Fibroblast of lung (primary cell): ENCODE results near the gene KLHL3.

ENCODE experiments used
- EZH2 ChIP-seq: IDR thresholded peaks from 2 replicates; pipeline ENCODE4 v1.5.1; 2012; ENCODE audit warnings: low read length, control low read depth, mild to moderate bottlenecking; ENCODE audit errors: missing control alignments
- TF ChIP-seq, protein P1 (sequence below), 2 donors: IDR thresholded peaks in 1 of 2; conservative IDR thresholded peaks in 1 of 2; 1 replicate in 1 of 2; 2 replicates in 1 of 2; pipeline ENCODE4 v1.5.1; 2011 to 2012; ENCODE audit warnings: low read length in 2 of 2, control low read depth in 1 of 2, inconsistent platforms in 1 of 2, low read depth in 1 of 2, mild to moderate bottlenecking in 1 of 2

DNA sequence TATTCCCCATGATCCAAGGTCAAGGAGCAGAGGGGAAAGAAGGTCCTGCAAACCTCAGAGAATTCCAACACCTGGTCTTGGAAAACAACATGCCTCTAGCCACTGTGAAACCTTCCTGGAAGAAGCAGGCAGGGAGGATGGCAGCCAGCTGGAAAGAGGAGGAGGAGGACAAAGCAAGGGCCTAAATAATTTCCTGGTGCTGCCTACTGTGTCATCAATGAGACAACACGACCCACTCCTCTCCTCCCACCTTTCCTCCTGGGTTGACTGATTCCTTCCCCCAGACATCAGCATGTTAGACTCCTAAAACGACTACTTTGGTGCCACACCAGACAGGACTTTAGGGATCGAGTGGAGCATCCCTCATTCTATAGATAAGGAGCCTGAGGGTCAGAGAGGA lies 78.8 kb downstream of the KLHL3 start:
- TF ChIP-seq EZH2 = no peak
- TF ChIP-seq, protein P1, sequence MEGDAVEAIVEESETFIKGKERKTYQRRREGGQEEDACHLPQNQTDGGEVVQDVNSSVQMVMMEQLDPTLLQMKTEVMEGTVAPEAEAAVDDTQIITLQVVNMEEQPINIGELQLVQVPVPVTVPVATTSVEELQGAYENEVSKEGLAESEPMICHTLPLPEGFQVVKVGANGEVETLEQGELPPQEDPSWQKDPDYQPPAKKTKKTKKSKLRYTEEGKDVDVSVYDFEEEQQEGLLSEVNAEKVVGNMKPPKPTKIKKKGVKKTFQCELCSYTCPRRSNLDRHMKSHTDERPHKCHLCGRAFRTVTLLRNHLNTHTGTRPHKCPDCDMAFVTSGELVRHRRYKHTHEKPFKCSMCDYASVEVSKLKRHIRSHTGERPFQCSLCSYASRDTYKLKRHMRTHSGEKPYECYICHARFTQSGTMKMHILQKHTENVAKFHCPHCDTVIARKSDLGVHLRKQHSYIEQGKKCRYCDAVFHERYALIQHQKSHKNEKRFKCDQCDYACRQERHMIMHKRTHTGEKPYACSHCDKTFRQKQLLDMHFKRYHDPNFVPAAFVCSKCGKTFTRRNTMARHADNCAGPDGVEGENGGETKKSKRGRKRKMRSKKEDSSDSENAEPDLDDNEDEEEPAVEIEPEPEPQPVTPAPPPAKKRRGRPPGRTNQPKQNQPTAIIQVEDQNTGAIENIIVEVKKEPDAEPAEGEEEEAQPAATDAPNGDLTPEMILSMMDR (conservative IDR thresholded peaks at IDR 0.05 in 1 of 2, IDR thresholded peaks at IDR 0.05 in 1 of 2; ENCODE audit: low read depth in 1 of 2, low read length in 2 of 2) = no peak
